ENCODE data around the gene REN. TPM values are rescaled to one million over a fixed set of nuclear protein-coding genes. Genes with fewer than 3 reads are reported as not detected.

Gene REN
- total and polyA plus RNA-seq, 2 experiments from 2014 or later = not detected

GRCh38 chr1:204181116-204181515 lies 15.0 kb upstream of the REN start:
- Mint-ChIP-seq H3K36me3 (ENCODE audit: low read depth) (no peaks in the 10 kb centered on the region), H3K9me3 (peaks cover 15% of the 10 kb centered on the region), H3K4me3 (no peak overlapping the region), H3K27ac (no peak overlapping the region), H3K4me1 (no peaks in the 10 kb centered on the region), H3K27me3 (ENCODE audit: insufficient read depth, low read depth, poor library complexity) (peaks cover 11% of the 10 kb centered on the region)
- Histone ChIP-seq H3F3A (replicated peaks; ENCODE audit: low read depth) (no peaks in the 10 kb centered on the region), H3K4me2 (no peak overlapping the region), H3K36me3 (ENCODE audit: insufficient read depth) (no peaks in the 10 kb centered on the region), H3K4me1 (ENCODE audit: insufficient read depth) (no peaks in the 10 kb centered on the region), H3K27ac (ENCODE audit: low read depth) (no peak overlapping the region), H3K9me2 (ENCODE audit: insufficient read depth) (no peaks in the 10 kb centered on the region), H2AFZ (no peak overlapping the region), H3K79me2 (replicated peaks; ENCODE audit: insufficient read depth) (no peaks in the 10 kb centered on the region), H3K4me3 (no peak overlapping the region), H4K20me1 (replicated peaks; ENCODE audit: insufficient read depth) (no peaks in the 10 kb centered on the region), H3K27me3 (ENCODE audit: insufficient read depth) (no peaks in the 10 kb centered on the region)
- DNase-seq (ENCODE audit: low spot score) (no peak), ATAC-seq (no peak)
- no peak for TF ChIP-seq JUNB (IDR thresholded peaks at IDR 0.05; ENCODE audit: unreplicated experiment)
- no peak for TF ChIP-seq EZH2 (IDR thresholded peaks at IDR 0.05; ENCODE audit: low read depth, unreplicated experiment)
- TF ChIP-seq ZNF331 (CRISPR knock-in tag; IDR thresholded peaks at IDR 0.05; ENCODE audit: low read depth) = no peak
- TF ChIP-seq POLR2AphosphoS5 (IDR thresholded peaks at IDR 0.05; ENCODE audit: low read depth) = no peak
- TF ChIP-seq STAT1 (IDR thresholded peaks at IDR 0.05; ENCODE audit: unreplicated experiment) = no peak
- TF ChIP-seq, protein P1, sequence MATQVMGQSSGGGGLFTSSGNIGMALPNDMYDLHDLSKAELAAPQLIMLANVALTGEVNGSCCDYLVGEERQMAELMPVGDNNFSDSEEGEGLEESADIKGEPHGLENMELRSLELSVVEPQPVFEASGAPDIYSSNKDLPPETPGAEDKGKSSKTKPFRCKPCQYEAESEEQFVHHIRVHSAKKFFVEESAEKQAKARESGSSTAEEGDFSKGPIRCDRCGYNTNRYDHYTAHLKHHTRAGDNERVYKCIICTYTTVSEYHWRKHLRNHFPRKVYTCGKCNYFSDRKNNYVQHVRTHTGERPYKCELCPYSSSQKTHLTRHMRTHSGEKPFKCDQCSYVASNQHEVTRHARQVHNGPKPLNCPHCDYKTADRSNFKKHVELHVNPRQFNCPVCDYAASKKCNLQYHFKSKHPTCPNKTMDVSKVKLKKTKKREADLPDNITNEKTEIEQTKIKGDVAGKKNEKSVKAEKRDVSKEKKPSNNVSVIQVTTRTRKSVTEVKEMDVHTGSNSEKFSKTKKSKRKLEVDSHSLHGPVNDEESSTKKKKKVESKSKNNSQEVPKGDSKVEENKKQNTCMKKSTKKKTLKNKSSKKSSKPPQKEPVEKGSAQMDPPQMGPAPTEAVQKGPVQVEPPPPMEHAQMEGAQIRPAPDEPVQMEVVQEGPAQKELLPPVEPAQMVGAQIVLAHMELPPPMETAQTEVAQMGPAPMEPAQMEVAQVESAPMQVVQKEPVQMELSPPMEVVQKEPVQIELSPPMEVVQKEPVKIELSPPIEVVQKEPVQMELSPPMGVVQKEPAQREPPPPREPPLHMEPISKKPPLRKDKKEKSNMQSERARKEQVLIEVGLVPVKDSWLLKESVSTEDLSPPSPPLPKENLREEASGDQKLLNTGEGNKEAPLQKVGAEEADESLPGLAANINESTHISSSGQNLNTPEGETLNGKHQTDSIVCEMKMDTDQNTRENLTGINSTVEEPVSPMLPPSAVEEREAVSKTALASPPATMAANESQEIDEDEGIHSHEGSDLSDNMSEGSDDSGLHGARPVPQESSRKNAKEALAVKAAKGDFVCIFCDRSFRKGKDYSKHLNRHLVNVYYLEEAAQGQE (IDR thresholded peaks at IDR 0.05; ENCODE audit: unreplicated experiment) = no peak
- TF ChIP-seq, protein P2, sequence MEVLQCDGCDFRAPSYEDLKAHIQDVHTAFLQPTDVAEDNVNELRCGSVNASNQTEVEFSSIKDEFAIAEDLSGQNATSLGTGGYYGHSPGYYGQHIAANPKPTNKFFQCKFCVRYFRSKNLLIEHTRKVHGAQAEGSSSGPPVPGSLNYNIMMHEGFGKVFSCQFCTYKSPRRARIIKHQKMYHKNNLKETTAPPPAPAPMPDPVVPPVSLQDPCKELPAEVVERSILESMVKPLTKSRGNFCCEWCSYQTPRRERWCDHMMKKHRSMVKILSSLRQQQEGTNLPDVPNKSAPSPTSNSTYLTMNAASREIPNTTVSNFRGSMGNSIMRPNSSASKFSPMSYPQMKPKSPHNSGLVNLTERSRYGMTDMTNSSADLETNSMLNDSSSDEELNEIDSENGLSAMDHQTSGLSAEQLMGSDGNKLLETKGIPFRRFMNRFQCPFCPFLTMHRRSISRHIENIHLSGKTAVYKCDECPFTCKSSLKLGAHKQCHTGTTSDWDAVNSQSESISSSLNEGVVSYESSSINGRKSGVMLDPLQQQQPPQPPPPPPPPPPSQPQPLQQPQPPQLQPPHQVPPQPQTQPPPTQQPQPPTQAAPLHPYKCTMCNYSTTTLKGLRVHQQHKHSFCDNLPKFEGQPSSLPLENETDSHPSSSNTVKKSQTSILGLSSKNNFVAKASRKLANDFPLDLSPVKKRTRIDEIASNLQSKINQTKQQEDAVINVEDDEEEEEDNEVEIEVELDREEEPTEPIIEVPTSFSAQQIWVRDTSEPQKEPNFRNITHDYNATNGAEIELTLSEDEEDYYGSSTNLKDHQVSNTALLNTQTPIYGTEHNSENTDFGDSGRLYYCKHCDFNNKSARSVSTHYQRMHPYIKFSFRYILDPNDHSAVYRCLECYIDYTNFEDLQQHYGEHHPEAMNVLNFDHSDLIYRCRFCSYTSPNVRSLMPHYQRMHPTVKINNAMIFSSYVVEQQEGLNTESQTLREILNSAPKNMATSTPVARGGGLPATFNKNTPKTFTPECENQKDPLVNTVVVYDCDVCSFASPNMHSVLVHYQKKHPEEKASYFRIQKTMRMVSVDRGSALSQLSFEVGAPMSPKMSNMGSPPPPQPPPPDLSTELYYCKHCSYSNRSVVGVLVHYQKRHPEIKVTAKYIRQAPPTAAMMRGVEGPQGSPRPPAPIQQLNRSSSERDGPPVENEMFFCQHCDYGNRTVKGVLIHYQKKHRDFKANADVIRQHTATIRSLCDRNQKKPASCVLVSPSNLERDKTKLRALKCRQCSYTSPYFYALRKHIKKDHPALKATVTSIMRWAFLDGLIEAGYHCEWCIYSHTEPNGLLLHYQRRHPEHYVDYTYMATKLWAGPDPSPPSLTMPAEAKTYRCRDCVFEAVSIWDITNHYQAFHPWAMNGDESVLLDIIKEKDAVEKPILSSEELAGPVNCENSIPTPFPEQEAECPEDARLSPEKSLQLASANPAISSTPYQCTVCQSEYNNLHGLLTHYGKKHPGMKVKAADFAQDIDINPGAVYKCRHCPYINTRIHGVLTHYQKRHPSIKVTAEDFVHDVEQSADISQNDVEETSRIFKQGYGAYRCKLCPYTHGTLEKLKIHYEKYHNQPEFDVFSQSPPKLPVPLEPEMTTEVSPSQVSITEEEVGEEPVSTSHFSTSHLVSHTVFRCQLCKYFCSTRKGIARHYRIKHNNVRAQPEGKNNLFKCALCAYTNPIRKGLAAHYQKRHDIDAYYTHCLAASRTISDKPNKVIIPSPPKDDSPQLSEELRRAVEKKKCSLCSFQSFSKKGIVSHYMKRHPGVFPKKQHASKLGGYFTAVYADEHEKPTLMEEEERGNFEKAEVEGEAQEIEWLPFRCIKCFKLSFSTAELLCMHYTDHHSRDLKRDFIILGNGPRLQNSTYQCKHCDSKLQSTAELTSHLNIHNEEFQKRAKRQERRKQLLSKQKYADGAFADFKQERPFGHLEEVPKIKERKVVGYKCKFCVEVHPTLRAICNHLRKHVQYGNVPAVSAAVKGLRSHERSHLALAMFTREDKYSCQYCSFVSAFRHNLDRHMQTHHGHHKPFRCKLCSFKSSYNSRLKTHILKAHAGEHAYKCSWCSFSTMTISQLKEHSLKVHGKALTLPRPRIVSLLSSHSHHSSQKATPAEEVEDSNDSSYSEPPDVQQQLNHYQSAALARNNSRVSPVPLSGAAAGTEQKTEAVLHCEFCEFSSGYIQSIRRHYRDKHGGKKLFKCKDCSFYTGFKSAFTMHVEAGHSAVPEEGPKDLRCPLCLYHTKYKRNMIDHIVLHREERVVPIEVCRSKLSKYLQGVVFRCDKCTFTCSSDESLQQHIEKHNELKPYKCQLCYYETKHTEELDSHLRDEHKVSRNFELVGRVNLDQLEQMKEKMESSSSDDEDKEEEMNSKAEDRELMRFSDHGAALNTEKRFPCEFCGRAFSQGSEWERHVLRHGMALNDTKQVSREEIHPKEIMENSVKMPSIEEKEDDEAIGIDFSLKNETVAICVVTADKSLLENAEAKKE (CRISPR knock-in tag; IDR thresholded peaks at IDR 0.05) = no peak
- TF ChIP-seq EZH2phosphoT487 (IDR thresholded peaks at IDR 0.05; ENCODE audit: unreplicated experiment) = no peak
- no peak for TF ChIP-seq CREB1 (CRISPR knock-in tag; IDR thresholded peaks at IDR 0.05; ENCODE audit: low read depth)
- TF ChIP-seq, protein P3, sequence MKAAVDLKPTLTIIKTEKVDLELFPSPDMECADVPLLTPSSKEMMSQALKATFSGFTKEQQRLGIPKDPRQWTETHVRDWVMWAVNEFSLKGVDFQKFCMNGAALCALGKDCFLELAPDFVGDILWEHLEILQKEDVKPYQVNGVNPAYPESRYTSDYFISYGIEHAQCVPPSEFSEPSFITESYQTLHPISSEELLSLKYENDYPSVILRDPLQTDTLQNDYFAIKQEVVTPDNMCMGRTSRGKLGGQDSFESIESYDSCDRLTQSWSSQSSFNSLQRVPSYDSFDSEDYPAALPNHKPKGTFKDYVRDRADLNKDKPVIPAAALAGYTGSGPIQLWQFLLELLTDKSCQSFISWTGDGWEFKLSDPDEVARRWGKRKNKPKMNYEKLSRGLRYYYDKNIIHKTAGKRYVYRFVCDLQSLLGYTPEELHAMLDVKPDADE (IDR thresholded peaks at IDR 0.05) = no peak
- no peak for TF ChIP-seq ZNF114 (CRISPR knock-in tag; IDR thresholded peaks at IDR 0.05)
- no peak for TF ChIP-seq CTCF (conservative IDR thresholded peaks at IDR 0.05; ENCODE audit: low read depth in 2 of 2)
- TF ChIP-seq NANOG (IDR thresholded peaks at IDR 0.05; ENCODE audit: borderline replicate concordance) = no peak

Data from GM23338 (cell line).